ENCODE measurements around the gene C16orf89. TPM values are rescaled to one million over a fixed set of nuclear protein-coding genes. Genes with fewer than 3 reads are reported as not detected.

C16orf89 gene
- total RNA-seq, 1 donor from 2014 or later: not detected

- peak; percentile 72 for DNase-seq (ENCODE audit: low read depth)
- Histone ChIP-seq H3K4me3 (ENCODE audit: low read depth, low read length) (peak within 1 kb of the TSS; percentile 75), H3K36me3 (ENCODE audit: control insufficient read depth, insufficient read depth, low read length) (peaks cover 8% of the 10 kb centered on the region), H3K27me3 (ENCODE audit: control insufficient read depth, insufficient read depth, low read length) (no peaks in the 10 kb centered on the region)
- TF ChIP-seq CTCF (IDR thresholded peaks at IDR 0.05; ENCODE audit: insufficient read depth, low read length, severe bottlenecking): no peak
- no peak for FAIRE-seq
These were observed 6.1 kb upstream of the C16orf89 start, which contains the start of gene ALG1 for GRCh38 chr16:5071681-5072333. Gene ALG1 (plus strand): TSS chr16:5071843. CDS start chr16:5071850, 7 bp downstream.

GRCh38 chr16:5071341-5071680 is 5.6 kb upstream of the C16orf89 start:
- no peaks in the 10 kb centered on the region for H3K27me3 ChIP-seq (ENCODE audit: control insufficient read depth, insufficient read depth, low read length)
- H3K4me3 ChIP-seq (ENCODE audit: low read depth, low read length): peak overlapping the region; percentile 75
- DNase-seq (ENCODE audit: low read depth) (no peak), FAIRE-seq (no peak)
- peaks cover 6% of the 10 kb centered on the region for H3K36me3 ChIP-seq (ENCODE audit: control insufficient read depth, insufficient read depth, low read length)
- no peak for TF ChIP-seq CTCF (IDR thresholded peaks at IDR 0.05; ENCODE audit: insufficient read depth, low read length, severe bottlenecking)

- Histone ChIP-seq H3K36me3 (ENCODE audit: control insufficient read depth, insufficient read depth, low read length) (peaks cover 1% of the 10 kb centered on the region), H3K4me3 (ENCODE audit: low read depth, low read length) (no peak overlapping the region), H3K27me3 (ENCODE audit: control insufficient read depth, insufficient read depth, low read length) (peaks cover 2% of the 10 kb centered on the region)
- FAIRE-seq: no peak
- TF ChIP-seq CTCF (IDR thresholded peaks at IDR 0.05; ENCODE audit: insufficient read depth, low read length, severe bottlenecking): no peak
- DNase-seq (ENCODE audit: low read depth): no peak
These were observed 4.9 kb upstream of the C16orf89 start for GRCh38 chr16:5070431-5071186.

- no peak for TF ChIP-seq CTCF (IDR thresholded peaks at IDR 0.05; ENCODE audit: insufficient read depth, low read length, severe bottlenecking)
- no peak for FAIRE-seq
- no peak for DNase-seq (ENCODE audit: low read depth)
- Histone ChIP-seq H3K27me3 (ENCODE audit: control insufficient read depth, insufficient read depth, low read length) (peaks cover 3% of the 10 kb centered on the region), H3K4me3 (ENCODE audit: low read depth, low read length) (no peak overlapping the region), H3K36me3 (ENCODE audit: control insufficient read depth, insufficient read depth, low read length) (no peaks in the 10 kb centered on the region)
These were observed 4.1 kb upstream of the C16orf89 start for GRCh38 chr16:5069854-5070253.

- TF ChIP-seq CTCF (IDR thresholded peaks at IDR 0.05; ENCODE audit: insufficient read depth, low read length, severe bottlenecking): no peak
- FAIRE-seq (no peak), DNase-seq (ENCODE audit: low read depth) (no peak)
- Histone ChIP-seq H3K36me3 (ENCODE audit: control insufficient read depth, insufficient read depth, low read length) (no peaks in the 10 kb centered on the region), H3K4me3 (ENCODE audit: low read depth, low read length) (no peak overlapping the region), H3K27me3 (ENCODE audit: control insufficient read depth, insufficient read depth, low read length) (peaks cover 9% of the 10 kb centered on the region)
These were observed 3.3 kb upstream of the C16orf89 start for GRCh38 chr16:5069048-5069447.

All from bronchial epithelial cell (primary cell).